ENCODE measurements around the gene EPB41L4B.

DNA sequence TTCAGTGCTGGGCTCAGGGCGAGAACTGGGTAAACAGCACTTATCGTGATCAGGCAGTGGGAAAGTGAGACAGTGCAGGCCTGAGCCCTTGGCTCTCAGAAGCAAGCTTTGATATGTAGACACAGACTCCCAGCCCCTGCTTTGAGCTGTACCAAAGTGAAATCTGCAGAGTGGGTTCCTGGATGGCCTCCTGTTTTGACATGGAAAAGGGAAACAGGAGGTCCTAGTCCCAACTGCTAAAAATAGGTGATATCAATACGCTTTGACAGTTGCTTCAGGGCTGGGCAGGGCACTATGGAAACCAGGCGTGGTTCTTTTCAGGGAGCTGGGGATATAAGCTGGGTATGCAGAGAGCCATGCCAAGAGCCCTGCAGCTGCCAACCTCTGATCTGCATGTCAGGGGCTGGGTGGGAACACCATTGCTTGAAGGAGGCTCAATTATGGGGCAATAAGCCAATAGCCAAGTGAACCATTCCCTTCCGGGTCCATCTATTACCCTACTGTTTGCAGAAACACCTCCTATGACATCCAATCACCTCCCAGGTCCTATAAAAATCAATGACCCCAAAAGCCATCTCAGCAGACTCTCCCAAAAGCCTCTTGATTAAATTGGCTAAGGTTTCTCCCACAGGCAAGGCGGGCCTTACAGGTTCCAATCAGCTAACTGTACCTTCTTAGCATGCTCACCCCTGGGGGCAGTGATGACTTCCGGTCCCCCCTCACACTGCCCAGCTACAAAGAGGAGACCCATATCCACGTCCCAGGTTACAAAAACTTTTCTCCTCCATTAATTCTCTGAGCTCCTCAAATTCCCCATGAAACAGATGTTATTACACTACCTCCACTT, 45.8 kb downstream of the EPB41L4B start:
- no peak for TF ChIP-seq ZFP3 (CRISPR knock-in tag; IDR thresholded peaks at IDR 0.05)
- TF ChIP-seq ZNF565 (CRISPR knock-in tag; conservative IDR thresholded peaks at IDR 0.05; ENCODE audit: low read depth): no peak
- TF ChIP-seq TOX (CRISPR knock-in tag; IDR thresholded peaks at IDR 0.05; ENCODE audit: borderline replicate concordance): no peak
- TF ChIP-seq ZFP30 (CRISPR knock-in tag; IDR thresholded peaks at IDR 0.05): no peak
- TF ChIP-seq, protein P1, sequence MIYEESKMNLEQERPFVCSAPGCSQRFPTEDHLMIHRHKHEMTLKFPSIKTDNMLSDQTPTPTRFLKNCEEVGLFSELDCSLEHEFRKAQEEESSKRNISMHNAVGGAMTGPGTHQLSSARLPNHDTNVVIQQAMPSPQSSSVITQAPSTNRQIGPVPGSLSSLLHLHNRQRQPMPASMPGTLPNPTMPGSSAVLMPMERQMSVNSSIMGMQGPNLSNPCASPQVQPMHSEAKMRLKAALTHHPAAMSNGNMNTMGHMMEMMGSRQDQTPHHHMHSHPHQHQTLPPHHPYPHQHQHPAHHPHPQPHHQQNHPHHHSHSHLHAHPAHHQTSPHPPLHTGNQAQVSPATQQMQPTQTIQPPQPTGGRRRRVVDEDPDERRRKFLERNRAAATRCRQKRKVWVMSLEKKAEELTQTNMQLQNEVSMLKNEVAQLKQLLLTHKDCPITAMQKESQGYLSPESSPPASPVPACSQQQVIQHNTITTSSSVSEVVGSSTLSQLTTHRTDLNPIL (CRISPR knock-in tag; IDR thresholded peaks at IDR 0.05; ENCODE audit: low read depth): no peak
- no peak for TF ChIP-seq SNAI2 (CRISPR knock-in tag; IDR thresholded peaks at IDR 0.05)
- no peak for TF ChIP-seq RARB (CRISPR knock-in tag; IDR thresholded peaks at IDR 0.05)
- no peak for TF ChIP-seq ZC3H10 (CRISPR knock-in tag; IDR thresholded peaks at IDR 0.05)
- TF ChIP-seq OSR1 (CRISPR knock-in tag; IDR thresholded peaks at IDR 0.05): no peak
- TF ChIP-seq, protein P2, sequence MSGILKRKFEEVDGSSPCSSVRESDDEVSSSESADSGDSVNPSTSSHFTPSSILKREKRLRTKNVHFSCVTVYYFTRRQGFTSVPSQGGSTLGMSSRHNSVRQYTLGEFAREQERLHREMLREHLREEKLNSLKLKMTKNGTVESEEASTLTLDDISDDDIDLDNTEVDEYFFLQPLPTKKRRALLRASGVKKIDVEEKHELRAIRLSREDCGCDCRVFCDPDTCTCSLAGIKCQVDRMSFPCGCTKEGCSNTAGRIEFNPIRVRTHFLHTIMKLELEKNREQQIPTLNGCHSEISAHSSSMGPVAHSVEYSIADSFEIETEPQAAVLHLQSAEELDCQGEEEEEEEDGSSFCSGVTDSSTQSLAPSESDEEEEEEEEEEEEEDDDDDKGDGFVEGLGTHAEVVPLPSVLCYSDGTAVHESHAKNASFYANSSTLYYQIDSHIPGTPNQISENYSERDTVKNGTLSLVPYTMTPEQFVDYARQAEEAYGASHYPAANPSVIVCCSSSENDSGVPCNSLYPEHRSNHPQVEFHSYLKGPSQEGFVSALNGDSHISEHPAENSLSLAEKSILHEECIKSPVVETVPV (CRISPR knock-in tag; IDR thresholded peaks at IDR 0.05): no peak
- TF ChIP-seq, protein P3, sequence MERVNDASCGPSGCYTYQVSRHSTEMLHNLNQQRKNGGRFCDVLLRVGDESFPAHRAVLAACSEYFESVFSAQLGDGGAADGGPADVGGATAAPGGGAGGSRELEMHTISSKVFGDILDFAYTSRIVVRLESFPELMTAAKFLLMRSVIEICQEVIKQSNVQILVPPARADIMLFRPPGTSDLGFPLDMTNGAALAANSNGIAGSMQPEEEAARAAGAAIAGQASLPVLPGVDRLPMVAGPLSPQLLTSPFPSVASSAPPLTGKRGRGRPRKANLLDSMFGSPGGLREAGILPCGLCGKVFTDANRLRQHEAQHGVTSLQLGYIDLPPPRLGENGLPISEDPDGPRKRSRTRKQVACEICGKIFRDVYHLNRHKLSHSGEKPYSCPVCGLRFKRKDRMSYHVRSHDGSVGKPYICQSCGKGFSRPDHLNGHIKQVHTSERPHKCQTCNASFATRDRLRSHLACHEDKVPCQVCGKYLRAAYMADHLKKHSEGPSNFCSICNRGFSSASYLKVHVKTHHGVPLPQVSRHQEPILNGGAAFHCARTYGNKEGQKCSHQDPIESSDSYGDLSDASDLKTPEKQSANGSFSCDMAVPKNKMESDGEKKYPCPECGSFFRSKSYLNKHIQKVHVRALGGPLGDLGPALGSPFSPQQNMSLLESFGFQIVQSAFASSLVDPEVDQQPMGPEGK (CRISPR knock-in tag; IDR thresholded peaks at IDR 0.05; ENCODE audit: borderline replicate concordance): no peak
- no peak for TF ChIP-seq ARNTL (CRISPR knock-in tag; IDR thresholded peaks at IDR 0.05; ENCODE audit: borderline replicate concordance, low read depth)
- TF ChIP-seq ISL1 (CRISPR knock-in tag; IDR thresholded peaks at IDR 0.05): no peak
- TF ChIP-seq ZNF70 (CRISPR knock-in tag; IDR thresholded peaks at IDR 0.05): no peak
